GM21619 (cell line): Measurements from ENCODE around the gene NDRG4.
A peak's percentile ranks its signal among the peaks of the same experiment; 100 is the strongest.

ENCODE experiments used
- ATAC-seq: cut with Tn5 transposase; IDR thresholded peaks from one replicate; pipeline ENCODE4 v1.9.1; 2021; ENCODE audit not compliant: unreplicated experiment

The NDRG4 gene, protein sequence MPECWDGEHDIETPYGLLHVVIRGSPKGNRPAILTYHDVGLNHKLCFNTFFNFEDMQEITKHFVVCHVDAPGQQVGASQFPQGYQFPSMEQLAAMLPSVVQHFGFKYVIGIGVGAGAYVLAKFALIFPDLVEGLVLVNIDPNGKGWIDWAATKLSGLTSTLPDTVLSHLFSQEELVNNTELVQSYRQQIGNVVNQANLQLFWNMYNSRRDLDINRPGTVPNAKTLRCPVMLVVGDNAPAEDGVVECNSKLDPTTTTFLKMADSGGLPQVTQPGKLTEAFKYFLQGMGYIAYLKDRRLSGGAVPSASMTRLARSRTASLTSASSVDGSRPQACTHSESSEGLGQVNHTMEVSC

DNA sequence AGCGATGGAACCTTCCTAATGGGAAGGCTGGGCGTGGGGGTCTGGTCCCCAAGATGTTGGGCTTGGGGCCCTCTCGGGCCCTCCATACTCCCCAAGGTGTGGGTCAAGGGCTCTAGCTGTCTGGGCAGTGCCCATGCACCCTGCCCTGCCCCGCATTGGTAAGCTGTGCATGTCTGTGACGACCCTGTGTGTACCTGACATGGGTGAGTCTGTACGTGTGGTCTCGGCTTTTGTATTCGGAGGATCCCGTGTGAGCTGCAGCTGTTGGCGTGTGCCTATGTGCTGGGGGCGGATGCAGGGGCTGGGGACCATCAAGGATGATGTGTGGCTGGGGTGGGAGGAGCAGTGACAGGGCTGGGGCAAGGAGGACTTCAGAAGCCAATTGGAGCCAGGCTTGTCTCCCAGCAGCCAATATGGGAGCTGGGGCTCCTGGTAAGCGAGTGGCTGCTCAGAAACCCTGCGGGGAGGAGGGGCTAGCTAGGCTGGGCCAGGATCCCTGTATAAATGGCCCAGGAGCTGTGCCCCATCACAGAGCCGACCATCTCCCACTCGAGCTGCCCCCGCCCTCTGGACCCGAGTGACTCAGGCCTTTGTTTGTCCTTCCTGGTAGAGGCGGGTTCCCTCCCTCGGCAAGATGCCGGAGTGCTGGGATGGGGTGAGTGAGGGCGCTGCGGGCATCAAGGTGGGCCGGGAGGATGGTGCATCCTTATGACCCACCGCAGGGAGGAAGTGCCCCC, at the start of gene NDRG4:
NDRG4 (plus strand) TSS at position 529 of the 737 bp plus-strand sequence; CDS start at position 635, 106 bp downstream.
- ATAC-seq = peak; percentile 72

DNA sequence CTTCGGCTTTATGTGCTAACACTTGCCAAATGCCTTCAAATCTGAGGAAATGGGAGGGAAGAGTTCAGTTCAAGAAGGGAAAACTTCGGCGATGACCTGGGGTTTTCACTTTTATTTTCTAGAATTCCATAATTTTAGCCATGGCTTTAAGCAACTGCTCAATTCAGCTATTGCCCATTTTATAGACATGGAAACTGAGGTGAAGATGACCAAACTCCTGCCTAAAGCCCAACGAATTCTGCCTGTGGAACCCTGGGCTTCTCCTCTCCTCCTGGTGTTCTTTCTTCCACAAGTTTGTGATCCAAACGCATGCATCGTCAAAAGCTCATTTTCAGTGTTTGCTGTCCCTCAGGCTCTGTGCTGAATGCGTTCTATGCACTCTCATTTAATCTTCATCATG, 49.4 kb upstream of the NDRG4 start:
- no peak for ATAC-seq

DNA sequence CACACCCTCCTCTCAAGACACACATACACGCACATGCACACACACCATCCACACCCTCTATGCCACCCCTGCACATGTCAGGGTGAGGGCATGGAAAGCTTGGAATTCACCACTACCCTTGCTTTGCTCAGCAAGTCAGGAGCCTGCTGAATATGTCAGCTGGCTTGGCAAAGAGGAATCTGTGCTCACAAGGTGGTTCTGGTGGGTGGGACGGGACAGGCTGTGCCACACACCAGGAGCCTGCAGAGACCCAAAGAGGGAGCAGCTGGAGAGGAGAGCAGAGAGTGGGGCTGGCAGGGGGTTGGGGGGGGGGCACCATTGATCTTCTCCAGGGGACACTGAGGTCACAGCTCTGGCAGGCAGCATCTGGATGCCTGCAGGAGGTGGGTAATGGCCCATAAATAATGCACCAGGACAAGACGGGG, 48.7 kb upstream of the NDRG4 start:
- ATAC-seq = no peak

DNA sequence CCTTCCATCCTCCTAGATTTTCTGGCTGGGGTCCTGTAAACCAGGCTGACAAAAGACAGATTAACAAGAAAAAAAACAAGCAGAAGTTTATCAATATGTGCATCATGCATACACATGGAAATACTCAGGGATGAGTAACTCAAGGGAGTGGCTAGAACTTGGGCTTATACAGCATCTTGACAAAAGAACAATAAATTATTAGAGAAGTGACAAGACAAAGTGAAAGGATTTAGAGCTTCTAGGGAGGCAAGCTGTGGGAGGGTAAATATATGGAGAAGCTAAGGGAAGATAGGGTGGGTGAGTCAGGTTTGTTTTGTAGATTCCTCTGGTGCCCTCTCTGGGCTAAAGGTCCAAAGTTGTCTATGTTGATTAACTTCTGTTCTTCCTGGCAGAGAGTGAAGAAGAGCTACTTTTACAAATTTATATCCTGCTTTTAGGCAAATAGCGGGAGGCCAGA, 48.0 kb upstream of the NDRG4 start:
- no peak for ATAC-seq

DNA sequence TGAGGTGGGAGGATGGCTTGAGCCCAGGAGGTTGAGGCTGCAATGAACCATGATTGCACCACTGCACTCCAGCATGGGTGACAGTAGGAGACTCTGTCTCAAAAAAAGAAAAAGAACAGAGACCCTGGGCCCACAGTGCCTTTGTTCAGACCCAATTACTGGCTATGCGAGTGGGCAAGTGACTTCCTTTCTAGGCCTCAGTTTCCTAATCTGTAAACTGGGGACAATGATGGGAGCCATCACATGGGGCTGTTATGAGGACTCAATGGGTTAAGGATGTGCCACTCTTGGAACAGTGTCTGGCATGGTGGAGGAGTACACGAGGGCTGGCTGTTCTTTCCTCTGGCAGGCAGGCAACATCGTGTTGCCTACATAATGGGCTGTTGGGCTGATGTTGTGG, 47.3 kb upstream of the NDRG4 start:
- ATAC-seq = no peak

DNA sequence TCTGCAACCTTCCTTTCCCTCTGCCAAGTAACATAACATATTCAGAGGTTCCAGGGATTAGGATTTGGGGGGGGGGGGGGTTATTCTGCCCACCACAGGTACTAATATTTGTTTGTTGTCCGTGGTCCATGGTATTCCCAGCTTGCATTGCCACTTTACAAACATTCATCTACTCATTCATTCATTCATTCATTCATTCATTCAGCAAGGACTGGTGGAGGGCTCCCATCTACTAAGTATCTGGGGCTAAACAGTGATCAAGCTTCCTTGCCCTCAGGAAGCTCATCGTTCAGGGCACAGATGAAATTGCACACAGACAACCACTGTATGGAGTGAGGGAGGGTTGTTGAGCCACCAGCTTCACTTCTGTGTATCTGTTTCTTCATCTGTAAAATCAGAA, 45.8 kb upstream of the NDRG4 start:
- no peak for ATAC-seq

DNA sequence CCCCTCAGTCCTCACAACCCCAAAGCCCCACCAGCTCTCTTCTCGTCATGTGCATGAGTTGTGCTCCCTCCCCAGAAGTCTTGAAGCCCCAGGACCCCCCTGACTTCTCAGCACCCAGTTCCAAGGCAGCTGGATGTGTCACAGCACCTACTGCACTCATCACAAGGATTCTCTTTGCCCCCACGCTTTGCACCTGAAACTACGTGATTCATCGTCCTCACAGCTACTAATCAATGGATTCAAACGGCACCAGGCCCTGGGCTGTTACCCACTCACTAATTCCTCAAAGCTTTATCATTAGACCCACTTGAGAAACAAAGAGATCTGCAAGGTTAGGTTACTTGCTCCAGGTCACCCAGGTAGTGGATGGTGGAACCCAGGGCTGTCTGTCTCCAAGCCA, 45.1 kb upstream of the NDRG4 start:
- no peak for ATAC-seq

DNA sequence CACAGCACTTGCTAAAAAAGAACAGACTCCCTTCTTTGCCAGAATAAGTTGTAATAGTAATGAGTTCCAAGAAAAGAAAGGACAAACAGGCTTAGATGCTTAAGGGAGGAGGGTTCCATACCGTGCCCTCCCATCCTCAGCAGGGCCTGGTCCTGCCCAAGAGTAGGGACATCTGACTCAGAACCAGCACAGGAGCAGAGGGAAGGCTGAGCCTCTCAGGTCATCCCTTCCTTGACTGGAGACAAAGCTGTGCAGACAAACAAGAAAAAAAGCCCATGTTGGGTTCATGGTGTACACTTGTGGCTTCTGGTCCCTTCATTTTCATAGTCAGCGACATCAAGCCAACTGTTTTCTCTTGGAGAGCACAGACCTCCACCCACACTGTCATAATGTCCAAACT, 44.2 kb upstream of the NDRG4 start:
- ATAC-seq = no peak

DNA sequence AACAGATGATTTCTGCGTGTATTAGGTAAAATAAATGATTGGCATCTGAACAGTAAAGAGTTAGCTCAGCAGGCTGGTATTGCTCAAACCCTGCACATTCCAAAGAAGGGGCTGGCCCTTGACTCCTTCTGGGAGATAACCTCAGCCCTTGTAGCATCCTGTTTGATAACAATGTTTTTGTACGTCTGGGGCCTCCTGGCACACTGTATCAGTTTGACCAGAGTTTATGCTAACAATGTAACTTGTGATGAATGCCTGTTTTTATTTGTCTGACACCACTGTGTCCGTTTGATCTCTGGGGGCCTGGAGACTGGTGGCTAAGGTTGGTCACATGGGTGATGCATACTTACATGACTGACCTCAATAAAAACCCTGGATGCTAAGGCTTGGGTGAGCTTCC, 43.8 kb upstream of the NDRG4 start:
- ATAC-seq = no peak

DNA sequence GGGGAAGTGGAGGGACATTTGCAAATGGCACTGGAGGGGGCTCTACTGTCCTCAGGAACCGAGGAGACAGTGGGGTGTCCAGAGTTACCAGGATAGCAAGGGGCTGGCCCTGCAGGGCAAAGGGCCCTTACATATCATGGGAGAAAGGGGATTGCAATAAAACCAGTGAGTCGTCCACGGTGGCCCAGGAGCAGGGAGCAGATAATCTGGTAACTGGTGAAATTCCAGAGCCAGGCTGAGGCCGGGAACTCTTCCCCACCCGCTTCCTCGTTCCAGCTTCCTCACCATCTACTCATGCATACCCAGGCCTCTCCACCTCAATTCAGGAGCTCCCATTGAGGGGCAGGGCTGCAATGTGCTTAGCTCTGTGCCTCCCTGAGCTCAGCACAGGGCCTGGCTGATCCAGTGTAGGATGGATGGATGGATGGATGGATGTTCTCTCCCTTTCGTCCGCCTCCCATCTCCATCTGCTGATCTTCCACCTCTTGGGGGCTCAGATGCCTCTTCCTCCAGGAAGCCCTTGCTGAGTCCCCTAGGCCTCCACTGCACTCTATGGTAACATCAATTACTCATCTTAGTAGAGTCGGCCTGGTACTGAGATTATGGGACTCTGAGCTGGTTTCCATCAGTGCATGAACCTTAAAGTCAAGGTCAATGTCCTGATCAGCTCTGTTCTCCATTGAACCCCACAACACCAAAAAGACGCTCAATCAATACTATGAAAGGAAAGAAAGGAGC, 41.2 kb upstream of the NDRG4 start:
- peak; percentile 23 for ATAC-seq

DNA sequence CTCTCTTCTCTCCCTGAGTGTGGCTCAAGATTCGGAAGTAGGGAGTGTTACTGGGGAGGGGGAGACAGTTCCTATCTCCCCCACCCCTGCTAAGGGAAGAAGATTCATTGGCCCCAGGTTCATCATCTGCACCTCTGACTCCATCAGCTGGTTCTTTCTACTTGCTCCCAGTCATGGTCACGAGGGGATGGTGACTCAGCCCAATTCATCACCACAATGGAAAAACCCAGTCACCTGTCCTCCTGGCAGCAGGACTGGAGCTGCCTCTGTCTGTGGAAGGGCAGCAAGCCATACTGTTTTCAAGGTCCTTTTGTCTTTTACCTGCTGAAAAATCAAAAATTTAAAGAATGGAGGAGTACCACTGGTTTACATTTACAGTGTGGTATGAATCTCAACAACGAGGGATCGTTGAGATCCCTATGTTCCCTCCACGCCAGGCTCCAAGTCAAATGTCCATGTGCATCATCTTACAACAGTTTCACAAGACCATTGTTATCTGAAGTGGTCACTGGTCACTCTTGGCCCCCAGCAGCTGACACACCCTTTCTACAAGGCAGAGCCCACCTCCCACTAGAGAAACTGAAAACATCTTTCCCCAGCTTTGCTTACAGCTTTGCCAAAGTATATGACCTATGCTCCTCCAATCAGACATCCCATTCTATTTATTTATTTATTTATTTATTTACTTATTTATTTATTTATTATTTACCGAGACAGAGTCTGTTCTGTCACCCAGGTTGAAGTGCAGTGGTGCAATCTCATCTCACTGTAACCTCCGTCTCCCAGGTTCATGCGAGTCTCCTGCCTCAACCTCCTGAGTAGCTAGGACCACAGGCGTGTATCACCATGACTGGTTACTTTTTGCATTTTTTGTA, 40.4 kb upstream of the NDRG4 start:
- ATAC-seq = peak; percentile 46

DNA sequence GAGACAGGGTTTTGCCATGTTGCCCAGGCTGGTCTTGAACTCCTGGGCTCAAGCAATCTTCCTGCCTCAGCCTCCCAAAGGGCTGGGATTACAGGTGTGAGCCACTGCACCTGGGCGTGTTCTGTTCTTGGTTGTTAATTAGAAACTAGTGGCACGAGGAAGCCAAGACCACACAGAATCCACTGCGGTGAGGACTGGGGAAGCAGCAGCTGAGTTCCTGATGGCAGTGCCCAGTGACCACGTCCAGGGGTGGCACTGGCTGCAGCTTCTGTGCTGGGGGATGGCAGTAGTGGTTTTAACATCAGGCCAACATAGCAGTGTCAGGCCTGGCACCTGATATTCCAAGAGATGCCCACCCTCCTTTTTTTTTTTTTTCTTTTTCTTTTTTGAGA, 39.7 kb upstream of the NDRG4 start:
- no peak for ATAC-seq

DNA sequence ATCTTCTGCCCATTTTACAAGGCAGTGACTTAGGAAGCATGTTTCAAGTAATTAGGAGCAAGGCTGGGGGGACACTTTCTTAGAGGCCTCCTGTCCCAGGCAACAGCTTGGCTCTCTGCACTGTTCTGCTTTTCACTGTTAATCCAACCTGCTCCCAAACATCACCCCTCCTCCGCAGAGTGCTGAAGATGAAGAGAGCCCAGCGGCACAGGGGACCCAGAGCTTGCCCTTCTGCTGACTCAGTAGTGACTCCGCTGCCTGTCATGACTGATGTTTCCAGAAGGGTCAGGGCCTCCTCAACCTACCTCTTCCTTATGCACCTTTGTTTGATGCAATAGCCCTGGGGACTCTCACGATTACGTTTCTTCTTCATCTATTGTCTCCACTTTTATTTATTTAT, 38.9 kb upstream of the NDRG4 start:
- no peak for ATAC-seq

DNA sequence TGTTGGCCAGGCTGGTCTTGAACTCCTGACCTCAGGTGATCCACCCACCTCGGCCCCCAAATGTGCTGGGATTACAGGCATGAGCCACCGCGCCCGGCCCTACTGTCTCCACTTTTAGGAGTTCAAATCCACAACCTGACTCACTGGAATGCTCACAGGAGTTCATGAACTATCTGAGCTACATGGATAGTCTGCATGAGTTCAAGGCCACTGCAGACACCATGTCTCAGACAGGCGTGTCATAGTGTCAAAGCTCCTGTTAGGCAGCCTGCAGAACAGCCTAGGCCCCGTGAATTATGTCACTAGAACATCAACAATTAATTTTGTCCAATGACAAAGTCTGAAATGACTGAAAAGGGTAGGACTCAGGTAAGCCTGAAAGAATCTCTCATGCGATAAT, 38.3 kb upstream of the NDRG4 start:
- ATAC-seq = no peak

DNA sequence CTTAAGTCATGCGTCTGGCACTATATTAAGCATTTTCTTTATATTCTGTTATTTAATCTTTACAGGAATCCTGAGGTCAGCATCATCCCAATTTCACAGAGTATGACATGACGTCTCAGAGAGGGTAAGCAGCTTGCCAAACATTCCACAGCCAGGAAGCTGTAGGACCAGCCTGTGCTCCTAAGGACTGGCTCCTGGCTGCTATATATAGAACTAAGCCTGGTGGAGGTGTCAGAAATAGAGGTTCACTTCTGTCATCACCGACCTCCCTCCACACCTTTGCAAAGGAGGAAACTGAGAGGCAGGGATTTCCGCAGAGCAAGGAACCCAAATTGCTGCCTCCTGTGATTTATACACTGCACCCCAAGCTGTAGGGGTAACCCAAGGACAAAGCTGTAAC, 37.9 kb upstream of the NDRG4 start:
- ATAC-seq = no peak

DNA sequence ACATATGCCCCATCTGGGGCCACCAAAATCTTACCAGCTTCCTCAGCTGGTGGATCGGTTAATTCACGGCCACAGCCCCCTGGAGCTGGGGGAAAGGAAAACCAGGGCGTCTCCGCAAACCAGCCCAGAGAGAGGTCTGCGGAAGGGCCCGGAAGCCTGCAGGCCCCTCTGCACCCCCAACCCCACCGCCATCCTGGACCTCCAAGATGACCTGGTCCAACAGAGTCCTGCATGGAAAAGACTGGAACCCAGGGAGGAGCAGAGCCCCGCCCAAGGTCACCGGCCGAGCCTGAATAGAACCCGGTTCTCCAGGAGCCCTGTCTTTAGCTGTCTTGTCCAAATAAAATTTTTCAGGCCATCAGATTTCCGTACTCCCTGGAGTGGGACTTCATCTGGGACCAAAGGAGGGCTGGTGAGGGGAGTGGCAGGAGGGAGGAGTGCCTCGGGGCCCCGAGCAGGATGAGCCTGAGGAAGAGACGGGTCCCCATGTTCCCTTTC, 37.4 kb upstream of the NDRG4 start:
- ATAC-seq = no peak

DNA sequence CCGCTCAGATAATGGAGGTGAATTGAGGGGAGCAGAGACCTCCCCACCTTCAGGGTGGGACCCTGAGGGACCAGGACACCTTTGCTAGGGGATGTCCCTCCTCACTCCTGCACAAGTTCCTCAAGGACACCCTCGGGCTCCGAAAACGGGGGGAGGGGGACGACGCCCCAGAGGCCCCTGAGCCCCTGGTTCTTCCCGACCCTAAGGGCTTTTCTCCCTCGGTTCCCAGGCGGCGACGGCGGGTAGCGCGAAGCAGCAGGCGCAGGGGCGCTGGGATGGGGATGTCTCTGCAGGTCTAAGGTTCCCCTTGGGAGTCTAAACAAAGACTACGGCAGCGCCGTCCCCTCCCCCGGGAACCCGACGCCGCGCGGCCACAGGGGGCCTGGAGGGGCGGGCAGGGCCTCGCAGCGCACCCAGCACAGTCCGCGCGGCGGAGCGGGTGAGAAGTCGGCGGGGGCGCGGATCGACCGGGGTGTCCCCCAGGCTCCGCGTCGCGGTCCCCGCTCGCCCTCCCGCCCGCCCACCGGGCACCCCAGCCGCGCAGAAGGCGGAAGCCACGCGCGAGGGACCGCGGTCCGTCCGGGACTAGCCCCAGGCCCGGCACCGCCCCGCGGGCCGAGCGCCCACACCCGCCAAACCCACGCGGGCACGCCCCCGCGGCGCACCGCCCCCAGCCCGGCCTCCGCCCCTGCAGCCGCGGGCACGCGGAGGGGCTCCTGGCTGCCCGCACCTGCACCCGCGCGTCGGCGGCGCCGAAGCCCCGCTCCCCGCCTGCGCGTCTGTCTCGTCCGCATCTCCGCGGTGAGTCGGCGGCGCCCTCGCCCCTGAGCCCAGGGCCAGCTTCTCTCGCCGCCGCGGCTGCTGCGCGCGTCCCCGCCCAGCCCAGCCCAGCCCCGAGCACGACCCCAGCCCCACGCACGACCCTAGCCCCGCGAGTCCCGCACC, 36.7 kb upstream of the NDRG4 start:
- ATAC-seq = no peak

DNA sequence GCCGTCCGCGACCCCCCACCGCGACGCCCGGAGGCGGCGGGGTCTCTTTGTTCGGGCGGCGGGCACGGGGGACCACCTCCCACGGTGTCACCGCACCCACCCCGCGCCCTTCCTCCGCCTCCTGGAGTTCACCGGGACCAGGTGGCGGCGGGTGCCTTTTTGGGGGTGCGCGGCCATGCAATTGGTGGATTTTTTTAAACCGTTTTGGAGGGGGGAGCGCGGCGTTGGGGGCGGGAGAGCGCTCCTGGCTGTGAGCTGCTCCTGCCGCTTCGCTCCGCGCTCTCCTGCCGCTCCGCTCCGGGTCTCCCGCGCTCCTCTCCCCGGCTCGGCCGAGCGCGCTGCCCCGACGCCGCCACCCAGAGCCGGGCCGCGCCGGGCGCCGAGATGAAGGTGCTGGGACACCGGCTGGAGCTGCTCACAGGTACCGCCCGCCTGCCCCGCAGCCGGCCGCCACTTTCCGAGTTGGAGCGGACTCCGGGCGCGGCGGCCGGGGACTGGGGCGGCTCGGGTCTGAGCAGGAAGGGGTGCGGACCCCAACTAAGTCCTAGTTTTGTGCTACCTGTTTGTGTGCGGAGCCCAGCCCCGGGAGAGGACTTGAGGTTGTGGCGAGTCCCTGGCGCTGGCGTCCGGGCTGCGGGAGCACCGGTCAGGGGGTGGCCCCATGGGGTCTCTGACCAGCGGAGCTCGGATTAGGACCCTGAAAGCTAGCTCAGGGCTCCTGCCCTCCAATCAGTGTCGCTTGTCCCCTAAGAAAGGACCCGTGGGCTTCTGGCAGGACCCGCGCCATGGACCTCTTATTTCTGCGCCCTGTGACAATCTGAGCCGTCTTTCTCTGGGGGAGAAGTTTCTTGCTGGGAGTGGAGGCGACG, 35.7 kb upstream of the NDRG4 start:
- ATAC-seq = no peak
